Stomach smooth muscle (tissue), 2 donors: Measurements from ENCODE around the gene SOX13.

Experiments
- H3K27ac ChIP-seq: one replicate; pipeline ENCODE4 v1.7.0; 2013; ENCODE audit warnings: mild to moderate bottlenecking, low read length, inconsistent platforms
- H3K27me3 ChIP-seq, 2 donors: one replicate each; pipeline ENCODE4 v1.7.0; 2013; ENCODE audit warnings: low read length in 2 of 2; ENCODE audit not compliant: insufficient read depth in 2 of 2, control insufficient read depth in 1 of 2
- H3K36me3 ChIP-seq, 2 donors: one replicate each; pipeline ENCODE4 v1.7.0; 2013; ENCODE audit warnings: low read length in 2 of 2; ENCODE audit not compliant: control insufficient read depth in 2 of 2, insufficient read depth in 2 of 2
- H3K4me1 ChIP-seq: one replicate; pipeline ENCODE4 v1.7.0; 2013; ENCODE audit warnings: low read length; ENCODE audit not compliant: control insufficient read depth, insufficient read depth
- H3K4me3 ChIP-seq, 2 donors: one replicate each; pipeline ENCODE4 v1.7.0; 2013; ENCODE audit warnings: low read length in 2 of 2
- H3K9ac ChIP-seq, 2 donors: one replicate each; pipeline ENCODE4 v1.7.0; 2013; ENCODE audit warnings: low read length in 2 of 2, mild to moderate bottlenecking in 1 of 2
- H3K9me3 ChIP-seq, 2 donors: one replicate each; pipeline ENCODE4 v1.7.0; 2013; ENCODE audit warnings: low read length in 2 of 2; ENCODE audit not compliant: control insufficient read depth in 2 of 2
- donor health status: healthy.
- donor health status: Pancreatic carcinoma.

Gene SOX13

GRCh38 chr1:204062106-204062505 lies 10.8 kb upstream of the SOX13 start:
- Histone ChIP-seq H3K9ac (no peak overlapping the region), H3K36me3 (no peaks in the 10 kb centered on the region), H3K4me1 (peaks cover 3% of the 10 kb centered on the region)

GRCh38 chr1:204065174-204065985 lies 7.5 kb upstream of the SOX13 start:
- Histone ChIP-seq H3K9ac (no peak overlapping the region), H3K4me3 (no peak overlapping the region), H3K27ac (no peak overlapping the region)

More at GRCh38 chr1:204062106-204062505, 10.8 kb upstream of the SOX13 start:
- Histone ChIP-seq H3K27ac (no peak overlapping the region), H3K9me3 (no peaks in the 10 kb centered on the region), H3K27me3 (peaks cover 0 to 2% of the 10 kb centered on the region in 2 donors), H3K4me3 (no peak overlapping the region)

GRCh38 chr1:204065986-204066300 lies 7.0 kb upstream of the SOX13 start:
- Histone ChIP-seq H3K27ac (no peak overlapping the region), H3K9ac (no peak overlapping the region), H3K4me1 (peaks cover 3% of the 10 kb centered on the region), H3K4me3 (no peak overlapping the region), H3K9me3 (no peaks in the 10 kb centered on the region), H3K36me3 (no peaks in the 10 kb centered on the region), H3K27me3 (peaks cover 0 to 2% of the 10 kb centered on the region in 2 donors)

More at GRCh38 chr1:204065174-204065985, 7.5 kb upstream of the SOX13 start:
- no peaks in the 10 kb centered on the region for H3K36me3 ChIP-seq
- peaks cover 0 to 2% of the 10 kb centered on the region in 2 donors for H3K27me3 ChIP-seq
- H3K9me3 ChIP-seq = no peaks in the 10 kb centered on the region
- peaks cover 3% of the 10 kb centered on the region for H3K4me1 ChIP-seq

DNA sequence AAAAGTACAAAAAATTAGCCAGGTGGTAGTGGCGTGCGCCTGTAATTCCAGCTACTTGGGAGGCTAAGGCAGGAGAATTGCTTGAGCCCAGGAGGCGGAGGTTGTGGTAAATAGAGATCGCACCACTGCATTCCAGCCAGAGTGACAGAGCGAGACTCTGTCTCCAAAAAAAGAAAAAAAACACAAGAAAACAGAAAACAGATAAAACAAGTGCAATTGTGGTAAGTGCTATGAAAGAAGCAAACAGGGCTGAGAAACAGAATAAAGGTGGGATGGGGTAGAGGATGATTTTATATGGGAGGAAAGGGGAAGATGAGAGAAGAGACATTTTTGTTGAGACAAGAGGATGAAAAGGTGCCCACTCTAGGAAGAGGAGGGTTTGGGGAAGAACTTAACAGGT lies 5.0 kb upstream of the SOX13 start:
- Histone ChIP-seq H3K4me3 (no peak overlapping the region), H3K4me1 (peaks cover 3% of the 10 kb centered on the region)

GRCh38 chr1:204069887-204070286 lies 3.0 kb upstream of the SOX13 start:
- no peaks in the 10 kb centered on the region for H3K9me3 ChIP-seq
- peaks cover 19% of the 10 kb centered on the region for H3K4me1 ChIP-seq
- H3K9ac ChIP-seq = no peak overlapping the region
- H3K36me3 ChIP-seq = no peaks in the 10 kb centered on the region
- H3K27ac ChIP-seq = no peak overlapping the region
- H3K27me3 ChIP-seq = peaks cover 13 to 17% of the 10 kb centered on the region in 2 donors
- H3K4me3 ChIP-seq = no peak overlapping the region

More for the DNA sequence above, 5.0 kb upstream of the SOX13 start:
- Histone ChIP-seq H3K27me3 (peaks cover under 1 to 5% of the 10 kb centered on the region in 2 donors), H3K9ac (no peak overlapping the region), H3K36me3 (no peaks in the 10 kb centered on the region), H3K27ac (no peak overlapping the region), H3K9me3 (no peaks in the 10 kb centered on the region)

GRCh38 chr1:204070895-204071294 lies 2.0 kb upstream of the SOX13 start:
- H3K4me3 ChIP-seq = no peak overlapping the region
- no peak overlapping the region for H3K27ac ChIP-seq
- H3K4me1 ChIP-seq = peaks cover 22% of the 10 kb centered on the region
- no peaks in the 10 kb centered on the region for H3K9me3 ChIP-seq
- no peak overlapping the region for H3K9ac ChIP-seq
- no peaks in the 10 kb centered on the region for H3K36me3 ChIP-seq
- peaks cover 22 to 23% of the 10 kb centered on the region in 2 donors for H3K27me3 ChIP-seq

- Histone ChIP-seq H3K4me1 (peaks cover 29% of the 10 kb centered on the region), H3K9me3 (no peaks in the 10 kb centered on the region), H3K27me3 (peaks cover 30 to 33% of the 10 kb centered on the region in 2 donors), H3K27ac (no peak overlapping the region), H3K36me3 (no peaks in the 10 kb centered on the region), H3K9ac (peak overlapping the region in 1 of 2 donors; percentile 55), H3K4me3 (peak overlapping the region; percentile 47 to 79)
These were observed 940 bp downstream of the SOX13 start for GRCh38 chr1:204073837-204074273.

DNA sequence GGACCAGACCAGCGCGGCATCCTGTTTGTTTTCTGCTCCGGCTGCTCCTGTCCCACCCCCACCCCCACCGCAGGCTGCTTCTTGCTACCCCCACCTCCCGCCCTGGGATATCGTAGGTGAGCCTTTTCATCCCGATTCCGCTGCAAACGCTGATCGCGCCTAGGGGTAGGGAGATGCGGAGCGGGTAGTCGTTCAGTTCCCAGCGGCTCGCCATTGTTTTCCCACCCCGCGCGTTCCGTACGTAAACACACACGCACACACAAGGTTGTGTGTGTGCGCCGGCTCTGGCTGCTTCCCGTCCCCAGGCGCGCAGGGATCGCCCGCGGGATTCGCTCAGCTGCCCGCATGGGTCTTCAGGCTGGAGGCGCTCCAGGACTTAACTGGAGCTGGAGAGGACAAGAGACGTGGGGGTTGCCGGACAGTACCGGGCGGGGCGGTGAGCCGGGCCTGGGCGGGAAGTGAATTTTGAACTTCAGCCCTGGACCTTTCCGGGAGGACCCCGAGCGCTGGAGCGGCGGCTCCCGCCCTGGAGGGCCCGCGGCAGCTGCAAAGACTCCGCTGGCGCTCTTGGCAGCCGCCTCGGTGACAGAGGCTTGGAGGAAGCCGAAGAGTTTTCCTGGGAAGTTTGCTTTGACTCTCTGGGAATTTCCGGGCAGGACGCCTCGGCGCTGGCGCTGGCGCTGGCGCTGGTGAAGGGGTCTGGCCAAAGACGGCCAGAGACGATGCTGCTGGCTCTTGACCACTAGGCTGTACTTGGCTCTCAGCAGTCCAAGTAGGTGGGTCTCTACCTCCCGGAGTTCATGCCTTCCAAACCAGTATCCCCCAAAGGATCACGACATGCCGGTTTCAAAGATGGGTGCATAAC lies 1.6 kb downstream of the SOX13 start:
- H3K27me3 ChIP-seq = peaks cover 31 to 33% of the 10 kb centered on the region in 2 donors
- peak overlapping the region; percentile 24 for H3K27ac ChIP-seq
- no peaks in the 10 kb centered on the region for H3K36me3 ChIP-seq
- peaks cover 31% of the 10 kb centered on the region for H3K4me1 ChIP-seq
- peak overlapping the region in 1 of 2 donors; percentile 32 for H3K9ac ChIP-seq
- H3K9me3 ChIP-seq = no peaks in the 10 kb centered on the region
- H3K4me3 ChIP-seq = peak overlapping the region; percentile 47 to 79

DNA sequence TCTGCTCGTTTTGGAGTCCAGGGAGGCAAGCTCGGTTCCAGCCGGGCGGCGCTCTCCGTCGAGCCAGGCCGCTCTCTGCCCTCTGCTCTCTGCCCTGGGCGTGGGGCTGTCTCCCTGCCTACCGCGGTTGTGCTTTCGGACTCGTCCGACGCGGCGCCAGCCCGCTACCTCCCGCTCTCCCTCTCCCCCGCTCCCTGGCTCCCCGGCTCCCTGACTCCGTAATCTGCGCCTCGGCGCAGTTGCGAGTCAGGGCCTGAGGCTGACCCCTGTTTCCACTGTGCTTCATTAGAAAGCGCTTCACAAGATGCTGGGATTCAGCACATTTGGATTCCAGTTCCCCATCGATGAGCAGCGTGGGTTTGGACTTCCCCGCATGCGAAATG lies 2.2 kb downstream of the SOX13 start:
- peaks cover 32 to 33% of the 10 kb centered on the region in 2 donors for H3K27me3 ChIP-seq
- H3K36me3 ChIP-seq = no peaks in the 10 kb centered on the region
- H3K27ac ChIP-seq = peak overlapping the region; percentile 24
- peak overlapping the region; percentile 47 to 79 for H3K4me3 ChIP-seq
- H3K9ac ChIP-seq = peak overlapping the region in 1 of 2 donors; percentile 32
- H3K9me3 ChIP-seq = no peaks in the 10 kb centered on the region
- peaks cover 36% of the 10 kb centered on the region for H3K4me1 ChIP-seq

DNA sequence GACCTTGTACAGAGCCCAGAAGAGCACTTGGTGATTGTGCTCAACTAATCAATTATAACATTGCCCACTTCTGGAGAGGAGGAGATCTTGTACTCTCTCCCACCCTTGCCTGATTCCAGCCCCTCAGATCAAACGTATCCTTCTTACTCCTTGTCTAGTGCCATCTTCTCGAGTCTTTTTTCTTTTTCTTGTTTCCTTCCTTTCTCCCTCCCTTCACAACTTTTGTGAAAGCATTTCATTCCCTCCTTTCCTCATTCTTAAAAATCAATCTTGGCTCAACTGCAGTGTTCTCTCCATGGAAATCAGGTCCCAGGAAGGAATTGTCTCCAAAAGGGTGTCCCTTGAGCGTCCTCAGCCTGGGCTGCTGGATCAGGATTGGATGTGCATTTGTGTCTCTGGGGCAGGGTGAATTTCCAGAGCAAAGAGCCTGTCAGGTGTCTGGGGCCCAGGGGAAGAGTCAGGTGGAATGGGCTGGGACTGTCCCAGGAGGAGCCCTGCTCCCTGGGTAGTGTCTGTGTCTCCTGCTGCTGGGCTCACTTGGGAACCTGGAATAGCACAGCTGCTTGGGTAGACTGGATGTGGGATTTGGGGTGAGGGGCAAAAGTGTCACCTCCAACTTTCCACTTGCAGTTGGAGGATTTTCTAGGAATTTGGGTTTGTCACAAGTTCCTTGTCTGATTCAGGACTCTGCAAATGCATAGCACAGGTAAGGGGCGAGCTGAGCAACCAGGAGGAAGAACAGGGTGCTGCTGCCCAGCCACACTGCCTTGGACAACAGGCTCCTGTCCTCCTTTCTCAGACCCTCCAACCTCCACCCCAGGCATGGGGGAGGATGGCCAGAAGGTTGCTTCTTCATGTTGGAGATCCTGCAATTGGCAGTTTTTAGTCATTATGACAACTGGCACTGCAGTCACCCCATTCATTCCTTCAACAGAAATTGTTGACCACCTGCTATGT lies 3.3 kb downstream of the SOX13 start:
- Histone ChIP-seq H3K9ac (no peak overlapping the region), H3K27ac (no peak overlapping the region), H3K9me3 (no peaks in the 10 kb centered on the region), H3K4me1 (peaks cover 41% of the 10 kb centered on the region), H3K4me3 (no peak overlapping the region), H3K36me3 (no peaks in the 10 kb centered on the region), H3K27me3 (peaks cover 32 to 33% of the 10 kb centered on the region in 2 donors)
